ENCODE results near the gene SPATS2.

The SPATS2 gene

GRCh38 chr12:49413796-49414195 is 46.5 kb downstream of the SPATS2 start:
- TF ChIP-seq, protein P1, sequence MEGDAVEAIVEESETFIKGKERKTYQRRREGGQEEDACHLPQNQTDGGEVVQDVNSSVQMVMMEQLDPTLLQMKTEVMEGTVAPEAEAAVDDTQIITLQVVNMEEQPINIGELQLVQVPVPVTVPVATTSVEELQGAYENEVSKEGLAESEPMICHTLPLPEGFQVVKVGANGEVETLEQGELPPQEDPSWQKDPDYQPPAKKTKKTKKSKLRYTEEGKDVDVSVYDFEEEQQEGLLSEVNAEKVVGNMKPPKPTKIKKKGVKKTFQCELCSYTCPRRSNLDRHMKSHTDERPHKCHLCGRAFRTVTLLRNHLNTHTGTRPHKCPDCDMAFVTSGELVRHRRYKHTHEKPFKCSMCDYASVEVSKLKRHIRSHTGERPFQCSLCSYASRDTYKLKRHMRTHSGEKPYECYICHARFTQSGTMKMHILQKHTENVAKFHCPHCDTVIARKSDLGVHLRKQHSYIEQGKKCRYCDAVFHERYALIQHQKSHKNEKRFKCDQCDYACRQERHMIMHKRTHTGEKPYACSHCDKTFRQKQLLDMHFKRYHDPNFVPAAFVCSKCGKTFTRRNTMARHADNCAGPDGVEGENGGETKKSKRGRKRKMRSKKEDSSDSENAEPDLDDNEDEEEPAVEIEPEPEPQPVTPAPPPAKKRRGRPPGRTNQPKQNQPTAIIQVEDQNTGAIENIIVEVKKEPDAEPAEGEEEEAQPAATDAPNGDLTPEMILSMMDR (IDR thresholded peaks at IDR 0.05): no peak
- TF ChIP-seq ZFX (IDR thresholded peaks at IDR 0.05; ENCODE audit: borderline replicate concordance): no peak
- no peak overlapping the region for H3K27ac ChIP-seq

DNA sequence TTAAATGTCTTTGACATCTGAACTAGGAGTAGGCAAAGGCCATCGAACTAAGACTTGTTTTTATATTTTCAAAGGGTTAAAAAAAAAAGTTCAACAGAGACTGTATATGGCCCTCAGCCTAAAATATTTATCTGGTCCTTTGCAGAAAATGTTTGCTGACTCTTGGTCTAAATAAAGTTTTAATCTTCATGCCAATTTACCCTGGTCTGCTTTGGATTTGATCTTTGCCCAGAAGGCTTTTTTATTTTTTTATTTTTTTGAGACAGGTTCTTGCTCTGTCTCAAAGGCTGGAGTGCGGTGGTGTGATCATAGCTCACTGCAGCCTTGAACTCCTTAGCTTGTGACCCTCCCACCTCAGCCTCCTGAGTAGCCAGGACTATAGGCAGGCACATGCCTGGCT is 47.1 kb downstream of the SPATS2 start:
- H3K27ac ChIP-seq: no peak overlapping the region
- TF ChIP-seq ZFX (IDR thresholded peaks at IDR 0.05; ENCODE audit: borderline replicate concordance): no peak
- TF ChIP-seq, protein P1 (IDR thresholded peaks at IDR 0.05): no peak

DNA sequence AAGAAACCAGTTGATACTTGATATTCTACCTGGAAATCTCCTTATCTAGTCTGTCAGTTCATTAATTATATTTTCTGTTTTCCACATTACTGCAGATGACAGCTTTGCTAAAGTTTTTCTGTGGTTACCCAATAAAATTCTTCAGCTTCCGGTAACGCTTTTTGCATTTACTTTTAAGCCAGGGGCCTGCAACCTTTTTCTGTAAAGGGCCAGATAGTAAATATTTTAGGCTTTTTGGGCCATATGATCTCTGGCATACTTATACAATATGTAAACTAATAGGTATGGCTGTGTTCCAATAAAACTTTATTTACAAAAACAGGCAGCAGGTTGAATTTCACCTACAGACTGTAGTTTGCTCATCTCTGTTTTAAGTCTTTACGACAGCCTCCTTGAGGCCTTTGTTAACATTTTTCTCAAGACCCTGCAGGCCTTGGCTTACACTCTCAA is 48.3 kb downstream of the SPATS2 start:
- no peak for TF ChIP-seq ZFX (IDR thresholded peaks at IDR 0.05; ENCODE audit: borderline replicate concordance)
- TF ChIP-seq, protein P1 (IDR thresholded peaks at IDR 0.05): no peak
- H3K27ac ChIP-seq: no peak overlapping the region

DNA sequence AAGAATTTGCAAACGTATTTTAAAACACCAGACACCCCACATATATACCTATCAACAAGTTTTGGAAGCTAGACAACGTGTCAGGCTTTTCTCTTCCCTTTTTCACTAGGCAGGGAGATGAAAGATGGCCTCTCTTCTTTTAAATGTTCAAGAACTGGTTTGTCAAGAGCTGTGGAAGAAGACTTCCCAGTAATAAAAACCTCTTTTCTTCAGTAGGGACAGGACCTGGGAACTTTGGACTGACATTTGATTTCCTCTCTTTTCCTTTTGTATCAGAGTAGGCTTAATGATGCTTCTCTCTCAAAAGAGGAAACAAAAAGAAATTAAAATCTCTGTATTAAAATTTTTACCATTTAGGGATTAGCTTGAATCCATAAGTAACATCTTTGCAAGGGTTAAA is 49.6 kb downstream of the SPATS2 start:
- TF ChIP-seq ZFX (IDR thresholded peaks at IDR 0.05; ENCODE audit: borderline replicate concordance): no peak
- TF ChIP-seq, protein P1 (IDR thresholded peaks at IDR 0.05): no peak
- H3K27ac ChIP-seq: no peak overlapping the region

DNA sequence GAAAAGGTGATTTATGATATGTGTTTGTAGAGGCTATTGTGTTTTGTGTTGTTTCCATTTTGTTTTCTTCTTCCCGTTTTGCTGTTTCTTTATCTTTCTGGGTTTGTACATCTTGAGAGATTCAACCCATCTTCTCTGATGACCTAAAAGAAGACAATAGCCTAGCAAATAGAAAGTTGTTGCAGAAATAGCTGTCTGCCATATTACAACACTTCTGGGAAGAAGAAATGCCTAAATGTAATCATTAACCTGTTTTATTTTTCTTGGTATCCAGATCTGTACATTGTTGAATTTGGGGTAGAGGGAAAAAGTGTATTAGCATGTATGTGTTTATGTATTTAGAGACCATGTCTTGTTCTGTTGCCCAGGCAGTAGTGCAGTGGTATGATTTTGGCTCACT is 50.3 kb downstream of the SPATS2 start:
- TF ChIP-seq, protein P1 (IDR thresholded peaks at IDR 0.05): no peak
- TF ChIP-seq ZFX (IDR thresholded peaks at IDR 0.05; ENCODE audit: borderline replicate concordance): no peak
- no peak overlapping the region for H3K27ac ChIP-seq

DNA sequence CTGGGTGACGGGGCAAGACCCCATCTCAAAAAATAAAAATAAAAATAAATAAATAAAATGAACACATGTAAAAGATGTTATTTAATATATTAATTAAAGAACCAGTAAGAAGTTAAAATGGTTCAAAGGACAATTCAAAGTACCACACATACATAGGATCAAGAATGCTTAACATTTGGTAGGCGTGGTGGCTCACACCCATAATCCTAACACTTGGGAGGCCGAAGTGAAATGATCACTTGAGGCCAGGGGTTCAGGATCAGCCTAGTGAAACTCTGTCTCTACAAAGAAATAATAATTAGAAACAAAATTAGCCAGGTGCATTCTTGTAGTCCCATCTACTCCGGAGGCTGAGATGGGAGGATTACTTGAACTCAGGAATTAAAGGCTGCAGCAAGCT is 53.3 kb downstream of the SPATS2 start:
- TF ChIP-seq ZFX (IDR thresholded peaks at IDR 0.05; ENCODE audit: borderline replicate concordance): no peak
- TF ChIP-seq, protein P1 (IDR thresholded peaks at IDR 0.05): no peak

GRCh38 chr12:49422114-49422513 is 54.9 kb downstream of the SPATS2 start:
- TF ChIP-seq, protein P1 (IDR thresholded peaks at IDR 0.05): no peak
- TF ChIP-seq ZFX (IDR thresholded peaks at IDR 0.05; ENCODE audit: borderline replicate concordance): no peak
- no peak overlapping the region for H3K27ac ChIP-seq

More for the DNA sequence above, 53.3 kb downstream of the SPATS2 start:
- no peak overlapping the region for H3K27ac ChIP-seq
